NT2/D1 (cell line): Measurements from ENCODE around the gene TBC1D17.

ENCODE experiments used
- DNase-seq: peaks from one replicate; pipeline ENCODE4 v3.0.0-alpha.2; 2011; ENCODE audit warnings: low read depth, low spot score
- H3K27me3 ChIP-seq: 2 replicates; pipeline ENCODE4 v1.6.0; 2011; ENCODE audit warnings: mild to moderate bottlenecking; ENCODE audit not compliant: insufficient read length, insufficient read depth
- H3K36me3 ChIP-seq: 2 replicates; pipeline ENCODE4 v1.6.1; 2011; ENCODE audit warnings: mild to moderate bottlenecking, low read length, mixed read lengths; ENCODE audit not compliant: insufficient read depth, insufficient read length
- H3K4me1 ChIP-seq: 2 replicates; pipeline ENCODE4 v1.5.1; 2011; ENCODE audit not compliant: insufficient read depth, insufficient read length
- H3K4me3 ChIP-seq: 2 replicates; pipeline ENCODE4 v1.5.1; 2011; ENCODE audit warnings: low read depth; ENCODE audit not compliant: insufficient read length
- H3K9ac ChIP-seq: 2 replicates; pipeline ENCODE4 v1.6.0; 2011; ENCODE audit warnings: low read depth; ENCODE audit not compliant: insufficient read length
- H3K9me3 ChIP-seq: 2 replicates; pipeline ENCODE4 v1.5.1; 2011; ENCODE audit warnings: mild to moderate bottlenecking, low read length; ENCODE audit not compliant: insufficient read depth
- SUZ12 ChIP-seq: IDR thresholded peaks from 2 replicates; pipeline ENCODE4 v1.6.1; 2011; ENCODE audit not compliant: insufficient read length, insufficient read depth; ENCODE audit errors: extremely low read depth
- YY1 ChIP-seq: IDR thresholded peaks from 2 replicates; pipeline ENCODE4 v1.6.1; 2011; ENCODE audit not compliant: insufficient read length, insufficient read depth
- ZNF274 ChIP-seq: IDR thresholded peaks from 2 replicates; pipeline ENCODE4 v1.6.1; 2011; ENCODE audit warnings: mild to moderate bottlenecking, low read depth, low read length

TBC1D17 gene

GRCh38 chr19:49848938-49849337 is 28.6 kb upstream of the TBC1D17 start:
- H3K4me1 ChIP-seq, result peaks cover 9% of the 10 kb centered on the region
- no peak for DNase-seq
- no peak for TF ChIP-seq ZNF274
- peaks cover 26% of the 10 kb centered on the region for H3K36me3 ChIP-seq
- no peak overlapping the region for H3K9ac ChIP-seq
- H3K4me3 ChIP-seq, result no peak overlapping the region
- no peaks in the 10 kb centered on the region for H3K9me3 ChIP-seq
- H3K27me3 ChIP-seq, result no peaks in the 10 kb centered on the region

- no peak for DNase-seq
- H3K4me1 ChIP-seq, result peaks cover 9% of the 10 kb centered on the region
- peaks cover 33% of the 10 kb centered on the region for H3K36me3 ChIP-seq
- peak overlapping the region; percentile 69 for H3K4me3 ChIP-seq
- no peaks in the 10 kb centered on the region for H3K27me3 ChIP-seq
- H3K9me3 ChIP-seq, result no peaks in the 10 kb centered on the region
- no peak overlapping the region for H3K9ac ChIP-seq
- TF ChIP-seq SUZ12 (no peak), YY1 (no peak)
Observed at GRCh38 chr19:49849433-49850220, 27.9 kb upstream of the TBC1D17 start.

GRCh38 chr19:49850221-49850486 is 27.3 kb upstream of the TBC1D17 start:
- H3K9me3 ChIP-seq, result no peaks in the 10 kb centered on the region
- no peaks in the 10 kb centered on the region for H3K27me3 ChIP-seq
- no peak for TF ChIP-seq YY1
- TF ChIP-seq SUZ12, result no peak
- no peak for TF ChIP-seq ZNF274
- H3K4me3 ChIP-seq, result peak overlapping the region; percentile 69
- no peak for DNase-seq
- peaks cover 9% of the 10 kb centered on the region for H3K4me1 ChIP-seq
- H3K36me3 ChIP-seq, result peaks cover 37% of the 10 kb centered on the region
- H3K9ac ChIP-seq, result no peak overlapping the region

GRCh38 chr19:49850487-49851342 is 26.8 kb upstream of the TBC1D17 start, which contains the start of gene PTOV1:
Gene PTOV1, plus strand, starts transcription at chr19:49851159.
- Histone ChIP-seq H3K9me3 (no peaks in the 10 kb centered on the region), H3K4me3 (peak within 1 kb of the TSS; percentile 69), H3K4me1 (peaks cover 9% of the 10 kb centered on the region), H3K36me3 (peaks cover 43% of the 10 kb centered on the region), H3K9ac (peak within 1 kb of the TSS; percentile 88), H3K27me3 (no peaks in the 10 kb centered on the region)
- TF ChIP-seq ZNF274, result no peak
- TF ChIP-seq SUZ12, result no peak
- TF ChIP-seq YY1, result no peak
- peak; percentile 68 for DNase-seq

GRCh38 chr19:49851456-49852259 is 25.8 kb upstream of the TBC1D17 start:
- Histone ChIP-seq H3K9me3 (no peaks in the 10 kb centered on the region), H3K4me1 (peaks cover 9% of the 10 kb centered on the region), H3K9ac (peak overlapping the region; percentile 88), H3K4me3 (peak overlapping the region; percentile 69), H3K36me3 (peaks cover 52% of the 10 kb centered on the region), H3K27me3 (no peaks in the 10 kb centered on the region)
- DNase-seq, result no peak
- TF ChIP-seq ZNF274, result no peak
- no peak for TF ChIP-seq SUZ12
- TF ChIP-seq YY1, result no peak

GRCh38 chr19:49852631-49853126 is 24.8 kb upstream of the TBC1D17 start:
- no peak for DNase-seq
- TF ChIP-seq ZNF274 (no peak), YY1 (no peak), SUZ12 (no peak)
- Histone ChIP-seq H3K4me3 (peak overlapping the region; percentile 55), H3K36me3 (peaks cover 62% of the 10 kb centered on the region), H3K9me3 (no peaks in the 10 kb centered on the region), H3K27me3 (no peaks in the 10 kb centered on the region), H3K9ac (peak overlapping the region; percentile 57), H3K4me1 (peaks cover 14% of the 10 kb centered on the region)
